OCI-LY1 (cell line): ENCODE results near the gene GULP1.

Experiments used
- H2AFZ ChIP-seq: fragments of 200-600 bp; sonication (generic), shearing (Covaris generic); 2 replicates; pipeline ENCODE4 v1.6.0; 2014; ENCODE audit warnings: antibody characterized with exemption, mild to moderate bottlenecking, low read length
- H3F3A ChIP-seq: fragments of 200-600 bp; sonication (generic), shearing (Covaris generic); 2 replicates; pipeline ENCODE4 v1.6.0; 2014; ENCODE audit warnings: mild to moderate bottlenecking, antibody characterized with exemption, low read length, moderate library complexity; ENCODE audit not compliant: insufficient read depth
- H3K27ac ChIP-seq: fragments of 200-600 bp; sonication (generic); 2 replicates; pipeline ENCODE4 v1.5.1; 2014; ENCODE audit warnings: low read length, mixed run types, mild to moderate bottlenecking, low read depth; ENCODE audit not compliant: poor library complexity, severe bottlenecking
- H3K27me3 ChIP-seq: fragments of 200-600 bp; sonication (generic); 2 replicates; pipeline ENCODE4 v1.6.0; 2014; ENCODE audit warnings: antibody characterized with exemption, mild to moderate bottlenecking, low read length, moderate library complexity; ENCODE audit not compliant: insufficient read depth
- H3K36me3 ChIP-seq: fragments of 200-600 bp; sonication (generic); 2 replicates; pipeline ENCODE4 v1.6.1; 2014; ENCODE audit warnings: mild to moderate bottlenecking, antibody characterized with exemption, low read length, moderate library complexity, mixed read lengths; ENCODE audit not compliant: insufficient read depth
- H3K4me1 ChIP-seq: fragments of 200-600 bp; sonication (generic); 2 replicates; pipeline ENCODE4 v1.5.1; 2014; ENCODE audit warnings: mild to moderate bottlenecking, low read length, moderate library complexity; ENCODE audit not compliant: insufficient read depth, severe bottlenecking
- H3K4me2 ChIP-seq: fragments of 200-600 bp; sonication (generic), shearing (Covaris generic); 2 replicates; pipeline ENCODE4 v1.6.1; 2014; ENCODE audit warnings: low read length
- H3K4me3 ChIP-seq: fragments of 200-600 bp; sonication (generic); 2 replicates; pipeline ENCODE4 v1.5.1; 2014; ENCODE audit warnings: low read length, low read depth, mild to moderate bottlenecking, mixed read lengths; ENCODE audit not compliant: poor library complexity, severe bottlenecking
- H3K79me2 ChIP-seq: fragments of 200-600 bp; shearing (Covaris generic); 2 replicates; pipeline ENCODE4 v1.6.1; 2016; ENCODE audit warnings: mixed run types, low read length, mixed read lengths; ENCODE audit not compliant: insufficient read depth
- H3K9ac ChIP-seq: fragments of 200-600 bp; sonication (generic), shearing (Covaris generic); 2 replicates; pipeline ENCODE4 v1.6.1; 2014; ENCODE audit warnings: mild to moderate bottlenecking, low read length, mixed read lengths
- H3K9me2 ChIP-seq: fragments of 200-600 bp; sonication (generic), shearing (Covaris generic); 2 replicates; pipeline ENCODE4 v1.6.1; 2014; ENCODE audit warnings: low read depth, mild to moderate bottlenecking, low read length, mixed read lengths
- H3K9me3 ChIP-seq: fragments of 200-600 bp; shearing (Covaris generic); 2 replicates; pipeline ENCODE4 v1.6.1; 2014; ENCODE audit warnings: low read length, mixed read lengths
- H4K20me1 ChIP-seq: fragments of 200-600 bp; sonication (generic), shearing (Covaris generic); 2 replicates; pipeline ENCODE4 v1.6.0; 2016; ENCODE audit warnings: mild to moderate bottlenecking, low read length; ENCODE audit not compliant: insufficient read depth
- EZH2 ChIP-seq: fragments of 200-600 bp; sonication (generic), shearing (Covaris generic); IDR thresholded peaks from 2 replicates; pipeline ENCODE4 v1.8.0; 2017; ENCODE audit warnings: borderline replicate concordance, mixed run types, mild to moderate bottlenecking, antibody characterized with exemption, low read length, moderate library complexity, mixed read lengths
- TF ChIP-seq, protein P1 (sequence below): fragments of 200-600 bp; sonication (generic), shearing (Covaris generic); IDR thresholded peaks from 2 replicates; pipeline ENCODE4 v1.5.1; 2017; ENCODE audit warnings: mild to moderate bottlenecking, antibody characterized with exemption, low read length, moderate library complexity, mixed read lengths

Gene GULP1

GRCh38 chr2:188524519-188525113 is 232.9 kb downstream of the GULP1 start:
- TF ChIP-seq, protein P1, sequence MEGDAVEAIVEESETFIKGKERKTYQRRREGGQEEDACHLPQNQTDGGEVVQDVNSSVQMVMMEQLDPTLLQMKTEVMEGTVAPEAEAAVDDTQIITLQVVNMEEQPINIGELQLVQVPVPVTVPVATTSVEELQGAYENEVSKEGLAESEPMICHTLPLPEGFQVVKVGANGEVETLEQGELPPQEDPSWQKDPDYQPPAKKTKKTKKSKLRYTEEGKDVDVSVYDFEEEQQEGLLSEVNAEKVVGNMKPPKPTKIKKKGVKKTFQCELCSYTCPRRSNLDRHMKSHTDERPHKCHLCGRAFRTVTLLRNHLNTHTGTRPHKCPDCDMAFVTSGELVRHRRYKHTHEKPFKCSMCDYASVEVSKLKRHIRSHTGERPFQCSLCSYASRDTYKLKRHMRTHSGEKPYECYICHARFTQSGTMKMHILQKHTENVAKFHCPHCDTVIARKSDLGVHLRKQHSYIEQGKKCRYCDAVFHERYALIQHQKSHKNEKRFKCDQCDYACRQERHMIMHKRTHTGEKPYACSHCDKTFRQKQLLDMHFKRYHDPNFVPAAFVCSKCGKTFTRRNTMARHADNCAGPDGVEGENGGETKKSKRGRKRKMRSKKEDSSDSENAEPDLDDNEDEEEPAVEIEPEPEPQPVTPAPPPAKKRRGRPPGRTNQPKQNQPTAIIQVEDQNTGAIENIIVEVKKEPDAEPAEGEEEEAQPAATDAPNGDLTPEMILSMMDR: peak; percentile 62
- TF ChIP-seq EZH2: no peak
- Histone ChIP-seq H3K79me2 (no peaks in the 10 kb centered on the region), H3K4me3 (no peak overlapping the region), H3K9ac (no peak overlapping the region), H3K27me3 (no peaks in the 10 kb centered on the region), H3K9me2 (no peaks in the 10 kb centered on the region), H3K27ac (no peak overlapping the region), H3K4me1 (no peaks in the 10 kb centered on the region), H3F3A (no peaks in the 10 kb centered on the region), H4K20me1 (no peaks in the 10 kb centered on the region), H3K9me3 (no peaks in the 10 kb centered on the region), H3K36me3 (no peaks in the 10 kb centered on the region), H2AFZ (no peak overlapping the region), H3K4me2 (no peak overlapping the region)

DNA sequence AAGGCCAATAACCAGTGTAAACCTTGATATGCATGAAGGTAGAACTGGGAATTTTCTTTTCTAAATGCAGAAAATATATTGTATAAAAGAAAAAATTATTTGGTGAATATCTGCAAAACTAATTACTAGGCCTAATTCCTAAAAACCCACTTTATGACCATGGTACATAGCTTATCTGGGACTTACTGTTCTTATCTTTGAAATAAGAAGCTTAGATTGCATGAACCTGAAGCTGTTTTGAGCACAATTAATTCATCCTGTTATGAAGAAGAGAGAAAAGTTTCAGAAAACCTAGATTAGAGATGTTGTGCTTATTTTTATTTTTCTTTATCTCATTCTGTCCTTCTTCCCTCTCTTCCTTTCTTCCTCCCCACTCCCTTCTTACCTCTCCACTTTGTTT is 235.0 kb downstream of the GULP1 start:
- no peak overlapping the region for H3K27ac ChIP-seq
- no peak overlapping the region for H3K4me3 ChIP-seq
- no peaks in the 10 kb centered on the region for H3K27me3 ChIP-seq
- no peaks in the 10 kb centered on the region for H3F3A ChIP-seq
- H3K36me3 ChIP-seq: no peaks in the 10 kb centered on the region
- no peaks in the 10 kb centered on the region for H3K79me2 ChIP-seq
- 0 out of 2 replicates have a peak, but pooled peaks cover 3% of the 10 kb centered on the region for H3K9me3 ChIP-seq
- no peak overlapping the region for H2AFZ ChIP-seq
- H4K20me1 ChIP-seq: no peaks in the 10 kb centered on the region
- H3K9me2 ChIP-seq: no peaks in the 10 kb centered on the region
- no peak for TF ChIP-seq EZH2
- TF ChIP-seq, protein P1: no peak
- no peaks in the 10 kb centered on the region for H3K4me1 ChIP-seq
- H3K9ac ChIP-seq: no peak overlapping the region
- H3K4me2 ChIP-seq: no peak overlapping the region

DNA sequence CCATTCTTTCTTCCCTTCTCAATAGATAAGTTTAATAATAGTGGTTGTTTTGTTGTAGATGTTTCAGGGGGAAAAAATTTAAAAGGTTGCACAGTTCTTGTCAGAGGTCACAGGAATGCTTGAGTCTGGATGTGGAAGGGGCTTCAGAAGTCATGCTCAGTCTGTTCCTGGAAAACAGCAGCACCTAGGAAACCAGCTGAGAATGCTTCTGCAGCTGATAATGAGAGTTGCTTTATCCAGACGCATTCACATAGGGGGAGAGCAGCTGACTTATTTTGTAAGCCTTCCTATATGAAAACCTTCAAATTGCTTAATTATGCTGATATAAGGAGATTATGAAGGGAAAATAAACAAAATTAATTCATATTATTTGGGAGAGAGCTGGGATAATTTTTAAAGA is 235.5 kb downstream of the GULP1 start:
- TF ChIP-seq, protein P1: no peak
- TF ChIP-seq EZH2: no peak
- Histone ChIP-seq H3K9ac (no peak overlapping the region), H3K4me2 (no peak overlapping the region)

More for the DNA sequence above, 235.5 kb downstream of the GULP1 start:
- Histone ChIP-seq H3K4me1 (no peaks in the 10 kb centered on the region), H2AFZ (0 out of 2 replicates have a peak overlapping the region, but pooled peaks have one; percentile 73), H4K20me1 (no peaks in the 10 kb centered on the region), H3K79me2 (no peaks in the 10 kb centered on the region), H3K27me3 (no peaks in the 10 kb centered on the region), H3K9me3 (0 out of 2 replicates have a peak, but pooled peaks cover 3% of the 10 kb centered on the region), H3K9me2 (no peaks in the 10 kb centered on the region), H3K27ac (no peak overlapping the region), H3F3A (no peaks in the 10 kb centered on the region), H3K36me3 (no peaks in the 10 kb centered on the region), H3K4me3 (no peak overlapping the region)
